MCF 10A (cell line): ENCODE results near the gene KSR1. TPM values are rescaled to one million over a fixed set of nuclear protein-coding genes. Genes with fewer than 3 reads are reported as not detected.

Experiments
- BruUV-seq: library from RNA; stranded (reverse); fragments of 400-500 nt; replicated peaks from 2 replicates; lab custom pipeline; 2021; lab: Mats Ljungman, UMichigan
- CTCF ChIA-PET: fragments of 300-600 bp; sonication (Branson Sonifier 250); formaldehyde crosslinking; extraction: SDS; loops from one replicate; lab custom pipeline; 2021; ENCODE audit warnings: antibody characterized with exemption, inconsistent platforms; lab: Yijun Ruan, JAX
- POLR2A ChIA-PET: fragments of 300-600, 350-650 bp; sonication (Branson Sonifier 250); formaldehyde crosslinking; extraction: SDS; loops from one replicate; lab custom pipeline; 2020; ENCODE audit warnings: antibody characterized with exemption, inconsistent platforms; lab: Yijun Ruan, JAX
- DNase-seq: peaks from one replicate; pipeline ENCODE4 v3.0.0-alpha.2; 2018; ENCODE audit not compliant: unreplicated experiment
- H3K27ac Mint-ChIP-seq: one replicate; pipeline ENCODE4 v1.8.0; 2022; ENCODE audit warnings: mild to moderate bottlenecking, low read depth, mixed read lengths; ENCODE audit not compliant: unreplicated experiment
- H3K27me3 Mint-ChIP-seq: one replicate; pipeline ENCODE4 v1.8.0; 2022; ENCODE audit warnings: mixed read lengths; ENCODE audit not compliant: insufficient read depth, unreplicated experiment
- H3K36me3 Mint-ChIP-seq: one replicate; pipeline ENCODE4 v1.8.0; 2022; ENCODE audit warnings: mild to moderate bottlenecking, moderate library complexity, mixed read lengths; ENCODE audit not compliant: insufficient read depth, unreplicated experiment
- H3K4me1 Mint-ChIP-seq: one replicate; pipeline ENCODE4 v1.8.0; 2022; ENCODE audit warnings: mixed read lengths; ENCODE audit not compliant: insufficient read depth, unreplicated experiment
- H3K4me3 Mint-ChIP-seq: one replicate; pipeline ENCODE4 v1.8.0; 2022; ENCODE audit warnings: mild to moderate bottlenecking, moderate library complexity, mixed read lengths; ENCODE audit not compliant: unreplicated experiment
- H3K9me3 Mint-ChIP-seq: one replicate; pipeline ENCODE4 v1.8.0; 2022; ENCODE audit warnings: mixed read lengths; ENCODE audit not compliant: unreplicated experiment
- CTCF ChIP-seq: fragments of 200-600 bp; IDR thresholded peaks from one replicate; pipeline ENCODE4 v1.8.0; 2022; ENCODE audit warnings: antibody characterized with exemption, mild to moderate bottlenecking; ENCODE audit not compliant: unreplicated experiment
- intact Hi-C: fragments of 100-400 bp; cut with micrococcal nuclease; formaldehyde crosslinking; loops from 2 replicates; pipeline ENCODE4 v1.14.1; 2022
- total RNA-seq: library from RNA; stranded (reverse); gene quantifications from 2 replicates; pipeline ENCODE4 v1.2.3, GENCODE V29; 2022

Gene KSR1
- total RNA-seq, 1 experiment from 2014 or later, result 7.2 TPM

- Mint-ChIP-seq H3K27me3 (peaks cover 8% of the 10 kb centered on the region), H3K4me3 (no peak overlapping the region), H3K4me1 (peaks cover 10% of the 10 kb centered on the region), H3K36me3 (no peaks in the 10 kb centered on the region), H3K9me3 (no peaks in the 10 kb centered on the region), H3K27ac (no peak overlapping the region)
- TF ChIP-seq CTCF, result no peak
- no TSS peak for BruUV-seq
- CTCF ChIA-PET, result interaction anchor here (1.2 to 2.1 kb wide), 5 partner anchors 59 to 189 kb away, joined by 3 to 10 read pairs (median 4); no protein-coding TSS in a partner anchor
- POLR2A ChIA-PET, result interaction anchor here (0.6 to 0.9 kb wide), 2 partner anchors 31 to 153 kb away, joined by 3 to 4 read pairs; no protein-coding TSS in a partner anchor
- no peak for DNase-seq
- intact Hi-C loops, result no loop called here
Measured at GRCh38 chr17:27413315-27413714, 42.9 kb upstream of the KSR1 start.

- peaks cover 8% of the 10 kb centered on the region for H3K27me3 Mint-ChIP-seq
- peaks cover 5% of the 10 kb centered on the region for H3K4me1 Mint-ChIP-seq
- no TSS peak for BruUV-seq
- intact Hi-C loops, result no loop called here
- CTCF ChIA-PET, result interaction anchor here (0.6 to 1.5 kb wide), 7 partner anchors 41 to 190 kb away, joined by 3 to 7 read pairs (median 3); no protein-coding TSS in a partner anchor
- no peak overlapping the region for H3K4me3 Mint-ChIP-seq
- H3K27ac Mint-ChIP-seq, result no peak overlapping the region
- no peak for TF ChIP-seq CTCF
- no peaks in the 10 kb centered on the region for H3K9me3 Mint-ChIP-seq
- no peak for DNase-seq
- H3K36me3 Mint-ChIP-seq, result no peaks in the 10 kb centered on the region
- POLR2A ChIA-PET, result no interaction called here
Measured at GRCh38 chr17:27413792-27414191, 42.5 kb upstream of the KSR1 start.

- ChIA-PET CTCF (interaction anchor here (0.6 to 1.5 kb wide), 7 partner anchors 19 to 189 kb away, joined by 3 to 7 read pairs (median 3); no protein-coding TSS in a partner anchor), POLR2A (no interaction called here)
- Mint-ChIP-seq H3K9me3 (no peaks in the 10 kb centered on the region), H3K4me1 (peaks cover under 1% of the 10 kb centered on the region), H3K36me3 (no peaks in the 10 kb centered on the region), H3K27me3 (peaks cover 8% of the 10 kb centered on the region), H3K27ac (no peak overlapping the region), H3K4me3 (no peak overlapping the region)
- BruUV-seq, result no TSS peak
- no peak for TF ChIP-seq CTCF
- intact Hi-C loops, result no loop called here
- DNase-seq, result peak; percentile 55
Measured at GRCh38 chr17:27414271-27414670, 42.0 kb upstream of the KSR1 start.

- Mint-ChIP-seq H3K27me3 (peaks cover 8% of the 10 kb centered on the region), H3K9me3 (no peaks in the 10 kb centered on the region), H3K4me1 (no peaks in the 10 kb centered on the region), H3K4me3 (no peak overlapping the region), H3K27ac (no peak overlapping the region), H3K36me3 (no peaks in the 10 kb centered on the region)
- intact Hi-C loops, result no loop called here
- DNase-seq, result no peak
- TF ChIP-seq CTCF, result no peak
- ChIA-PET POLR2A (no interaction called here), CTCF (interaction anchor here (0.7 to 1.5 kb wide), 6 partner anchors 18 to 189 kb away, joined by 3 to 7 read pairs (median 3); no protein-coding TSS in a partner anchor)
- no TSS peak for BruUV-seq
Measured at GRCh38 chr17:27414694-27415093, 41.6 kb upstream of the KSR1 start.
